WTC11 (cell line): Measurements from ENCODE around the gene ZNF664.

Experiments used
- AR ChIP-seq: fragments of 250-450 bp; sonication (Bioruptor Pico); IDR thresholded peaks from 2 replicates; pipeline ENCODE4 v1.9.0; 2021; ENCODE audit warnings: mild to moderate bottlenecking
- ATF6 ChIP-seq: sonication (generic); formaldehyde crosslinking; IDR thresholded peaks from 2 replicates; pipeline ENCODE4 v1.8.1; 2023; ENCODE audit warnings: mild to moderate bottlenecking, missing genetic modification reagents
- CREB1 ChIP-seq: sonication (generic); formaldehyde crosslinking; IDR thresholded peaks from 2 replicates; pipeline ENCODE4 v1.8.0; 2023; ENCODE audit warnings: mild to moderate bottlenecking, missing genetic modification reagents
- CTCF ChIP-seq: fragments of 200-600 bp; IDR thresholded peaks from 2 replicates; pipeline ENCODE4 v1.8.0; 2022; ENCODE audit warnings: antibody characterized with exemption
- ELF4 ChIP-seq: sonication (generic); formaldehyde crosslinking; IDR thresholded peaks from 2 replicates; pipeline ENCODE4 v1.8.1; 2022; ENCODE audit warnings: low read depth, mild to moderate bottlenecking, moderate library complexity, missing genetic modification reagents
- FOXJ3 ChIP-seq: sonication (generic); formaldehyde crosslinking; IDR thresholded peaks from 2 replicates; pipeline ENCODE4 v1.9.0; 2021; ENCODE audit warnings: missing genetic modification reagents, mild to moderate bottlenecking, borderline replicate concordance
- MAX ChIP-seq: sonication (generic); formaldehyde crosslinking; IDR thresholded peaks from 2 replicates; pipeline ENCODE4 v1.8.0; 2022; ENCODE audit warnings: mild to moderate bottlenecking, missing genetic modification reagents
- TEAD4 ChIP-seq: sonication (generic); formaldehyde crosslinking; IDR thresholded peaks from 2 replicates; pipeline ENCODE4 v1.8.0; 2022; ENCODE audit warnings: mild to moderate bottlenecking, missing genetic modification reagents
- USF1 ChIP-seq: sonication (generic); formaldehyde crosslinking; IDR thresholded peaks from 2 replicates; pipeline ENCODE4 v1.8.0; 2022; ENCODE audit warnings: mild to moderate bottlenecking, missing genetic modification reagents
- USF2 ChIP-seq: sonication (generic); formaldehyde crosslinking; IDR thresholded peaks from 2 replicates; pipeline ENCODE4 v1.8.1; 2023; ENCODE audit warnings: mild to moderate bottlenecking, missing genetic modification reagents, moderate library complexity

GRCh38 chr12:123966596-123966995 lies 6.4 kb upstream of the ZNF664 start:
- TF ChIP-seq USF1 (CRISPR knock-in tag) = no peak
- no peak for TF ChIP-seq CREB1 (CRISPR knock-in tag)
- no peak for TF ChIP-seq USF2 (CRISPR knock-in tag)
- TF ChIP-seq AR (CRISPR knock-in tag) = no peak
- no peak for TF ChIP-seq CTCF
- no peak for TF ChIP-seq MAX (CRISPR knock-in tag)
- TF ChIP-seq ATF6 (CRISPR knock-in tag) = no peak
- no peak for TF ChIP-seq FOXJ3 (CRISPR knock-in tag)
- TF ChIP-seq ELF4 (CRISPR knock-in tag) = no peak
- no peak for TF ChIP-seq TEAD4 (CRISPR knock-in tag)
